HL-60/S4 treated with phorbol 12-myristate 13-acetate at 8.2 ng/mL for 4 days and 3 days (cell line): ENCODE measurements around the gene LYRM9.
"Not testable (repeated sequence)": the region's sequence is repeated elsewhere in the genome, so short reads cannot be mapped to it uniquely, and the experiment has no call there.

Source experiments
- in situ Hi-C: fragments of 300-500 bp; cut with MboI; formaldehyde crosslinking; loops from 2 replicates; pipeline ENCODE4 v1.15.0; 2022; ENCODE audit warnings: low sequenced_read_pairs

The LYRM9 gene

DNA sequence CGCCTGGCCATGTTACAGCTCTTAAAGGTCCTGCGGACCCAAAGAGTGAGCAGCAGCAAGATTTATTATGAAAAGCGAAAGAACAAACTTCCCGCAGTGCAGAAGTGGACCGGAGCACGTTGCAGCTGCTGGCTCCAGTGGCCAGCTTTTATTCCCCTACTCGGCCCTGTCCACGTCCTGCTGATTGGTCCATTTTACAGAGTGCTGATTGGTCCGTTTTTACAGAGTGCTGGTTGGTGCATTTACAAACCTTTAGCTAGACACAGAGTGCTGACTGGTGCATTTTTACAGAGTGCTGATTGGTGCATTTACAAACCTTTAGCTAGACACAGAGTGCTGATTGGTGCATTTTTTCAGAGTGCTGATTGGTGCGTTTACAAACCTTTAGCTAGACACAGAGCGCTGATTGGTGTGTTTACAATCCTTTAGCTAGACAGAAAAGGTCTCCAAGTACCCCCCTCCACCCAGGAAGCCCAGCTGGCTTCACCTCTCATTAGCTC lies 46.3 kb downstream of the LYRM9 start:
- in situ Hi-C loops, result not testable (repeated sequence)

DNA sequence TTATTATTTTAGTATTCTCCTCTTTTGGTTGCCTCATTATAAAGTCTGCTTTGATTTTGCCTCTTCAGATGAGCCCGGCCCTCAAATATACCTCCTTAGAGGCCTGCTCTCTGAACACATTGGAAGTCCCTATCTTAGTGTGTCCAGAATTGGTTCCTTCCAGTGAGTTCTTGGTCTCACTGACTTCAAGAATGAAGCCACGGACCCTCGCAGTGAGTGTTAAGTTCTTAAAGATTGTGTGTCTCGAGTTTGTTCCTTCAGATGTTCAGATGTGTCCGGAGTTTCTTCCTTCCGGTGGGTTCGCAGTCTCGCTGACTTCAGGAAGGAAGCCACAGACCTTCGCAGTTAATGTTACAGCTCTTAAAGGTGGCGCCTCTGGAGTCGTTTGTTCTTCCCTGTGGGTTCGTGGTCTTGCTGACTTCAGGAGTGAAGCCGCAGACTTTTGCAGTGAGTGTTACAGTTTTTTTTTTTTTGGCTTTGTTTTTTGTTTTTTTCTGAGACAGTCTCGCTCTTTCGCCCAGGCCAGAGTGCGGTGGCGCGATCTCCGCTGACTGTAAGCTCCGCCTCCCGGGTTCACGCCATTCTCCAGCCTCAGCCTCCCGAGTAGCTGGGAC lies 47.0 kb downstream of the LYRM9 start:
- in situ Hi-C loops, result no loop called here

DNA sequence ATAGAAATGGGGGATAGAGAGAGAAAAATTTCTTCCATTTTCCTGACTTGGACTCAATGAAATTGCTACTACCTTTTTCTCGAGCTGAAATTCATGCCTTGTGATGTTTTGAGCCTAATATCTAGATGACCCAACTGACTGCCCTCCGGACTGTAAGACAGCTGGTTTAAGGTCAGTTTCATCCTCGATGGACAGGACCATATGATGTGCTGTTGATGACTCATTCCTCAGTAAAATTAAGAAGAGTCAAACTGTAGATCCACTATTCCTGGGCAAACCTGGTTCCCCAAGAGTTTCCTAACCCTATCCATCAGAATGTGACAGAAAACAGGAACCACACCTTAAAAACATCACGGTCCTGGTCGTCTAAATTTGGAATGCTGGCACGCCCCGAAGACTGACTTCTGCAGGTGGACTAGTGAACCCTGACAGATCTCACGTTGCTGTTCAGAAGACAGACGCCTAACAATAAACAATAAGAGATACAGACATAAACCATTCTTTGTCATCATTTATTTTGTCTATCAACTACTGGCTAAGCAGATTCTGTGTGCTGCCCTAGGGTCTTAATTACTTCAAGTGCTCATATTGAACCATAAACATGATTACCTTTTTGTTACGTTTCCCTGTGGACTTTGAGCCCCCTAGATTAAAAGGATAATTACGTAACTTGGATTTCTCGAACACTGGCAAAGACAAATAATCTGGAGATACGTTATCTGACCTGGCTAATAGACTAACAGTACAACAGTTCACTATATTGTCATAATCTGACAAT lies 47.7 kb downstream of the LYRM9 start:
- in situ Hi-C loops, result no loop called here

DNA sequence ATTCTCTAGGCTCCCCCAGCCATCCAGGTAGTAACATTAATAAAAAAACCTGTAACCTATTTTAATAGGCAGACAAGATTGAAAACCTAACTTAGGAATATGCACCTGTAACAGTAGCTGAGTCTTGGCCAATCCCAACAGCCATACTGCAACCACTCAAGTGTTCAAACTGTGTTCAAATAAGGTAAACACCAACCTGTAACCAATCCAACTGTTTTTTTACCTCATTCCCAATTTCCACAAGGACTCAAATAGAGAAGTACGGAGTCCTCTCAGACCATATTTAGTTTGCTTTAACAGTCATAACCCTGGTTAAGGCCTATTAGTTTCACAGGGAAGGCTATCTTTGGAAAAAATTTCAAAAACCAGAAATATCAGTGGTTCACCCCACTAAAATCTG lies 52.5 kb downstream of the LYRM9 start:
- in situ Hi-C loops, result no loop called here

- in situ Hi-C loops, result not testable (repeated sequence)
These were observed 52.8 kb downstream of the LYRM9 start for GRCh38 chr17:27840406-27840678.

DNA sequence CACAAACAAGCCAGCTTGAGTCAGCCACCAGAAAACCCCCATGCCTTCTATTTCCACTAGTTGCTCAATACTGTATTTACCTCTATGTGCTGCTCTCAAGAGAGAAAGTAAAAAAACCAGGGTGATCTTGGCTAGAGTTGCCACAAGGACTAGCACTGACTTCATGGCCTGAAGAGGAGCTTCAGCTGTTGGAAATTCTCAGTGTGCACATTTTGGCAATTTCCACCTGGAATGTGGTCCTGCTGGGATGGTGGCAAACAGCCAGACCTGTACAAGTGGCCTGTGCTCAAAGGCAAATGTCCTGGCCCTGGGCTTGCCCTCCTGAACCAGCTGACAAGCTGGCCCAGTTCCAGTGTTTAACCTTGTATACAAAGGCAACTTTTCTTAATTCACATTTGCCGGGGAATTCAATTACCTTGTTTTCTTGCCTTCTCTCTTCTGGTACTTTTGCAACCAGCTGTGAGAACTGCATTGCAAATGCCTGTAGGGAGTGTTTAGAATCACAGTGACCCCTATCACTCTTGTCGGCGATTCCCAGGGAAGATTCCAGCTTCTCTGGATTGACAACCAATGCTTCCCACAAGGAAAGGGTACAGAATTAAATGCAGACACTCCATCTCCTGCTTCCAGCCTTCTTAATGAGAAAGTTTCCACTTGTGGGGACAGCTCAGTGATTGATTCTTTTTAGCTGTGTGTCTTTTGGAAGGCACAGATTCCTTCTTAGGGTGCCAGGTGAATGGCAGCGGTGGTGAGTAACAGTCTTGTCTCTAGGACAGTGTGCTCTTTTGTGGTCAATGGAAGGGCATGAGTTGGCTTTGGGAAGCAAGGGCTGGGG lies 53.4 kb downstream of the LYRM9 start:
- in situ Hi-C loops, result not testable (repeated sequence)

DNA sequence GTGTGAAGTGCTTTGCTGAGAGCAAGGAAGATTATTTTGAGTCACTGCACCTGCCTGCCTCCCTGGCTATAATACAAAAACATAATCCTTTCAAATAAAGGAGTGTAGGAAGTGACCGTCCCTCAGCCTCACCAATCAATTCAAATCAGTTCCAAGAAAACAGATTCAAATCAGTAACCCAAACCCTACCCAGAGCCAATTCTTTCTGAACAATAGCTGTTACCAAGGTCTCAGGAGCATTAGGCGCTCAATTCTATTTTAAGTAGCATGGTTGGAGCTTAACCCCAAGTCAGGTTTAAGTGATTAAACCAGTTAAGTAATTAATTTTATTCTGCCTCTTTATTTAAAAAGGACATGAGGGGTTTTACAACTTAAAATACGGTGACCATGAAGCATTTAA lies 54.6 kb downstream of the LYRM9 start:
- in situ Hi-C loops, result not testable (repeated sequence)

DNA sequence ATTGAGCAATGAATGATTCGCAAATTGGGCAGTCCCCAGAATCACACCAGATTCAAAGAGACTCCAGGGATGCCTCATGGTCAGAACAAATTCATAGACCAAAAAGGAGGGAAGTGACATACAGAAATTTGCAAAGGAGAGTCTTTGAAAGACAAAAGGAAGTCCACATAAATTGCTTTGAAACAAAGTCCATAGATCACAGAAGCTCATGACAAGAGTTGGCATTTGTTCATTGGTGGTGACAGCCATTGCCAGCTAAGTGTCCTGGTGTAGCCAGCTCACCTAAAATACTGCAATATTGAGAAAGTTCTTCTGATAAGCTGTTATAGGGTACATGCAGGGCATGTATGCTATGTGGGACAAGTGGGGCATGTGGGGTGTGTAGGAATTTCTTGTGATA lies 55.4 kb downstream of the LYRM9 start:
- in situ Hi-C loops, result not testable (repeated sequence)

DNA sequence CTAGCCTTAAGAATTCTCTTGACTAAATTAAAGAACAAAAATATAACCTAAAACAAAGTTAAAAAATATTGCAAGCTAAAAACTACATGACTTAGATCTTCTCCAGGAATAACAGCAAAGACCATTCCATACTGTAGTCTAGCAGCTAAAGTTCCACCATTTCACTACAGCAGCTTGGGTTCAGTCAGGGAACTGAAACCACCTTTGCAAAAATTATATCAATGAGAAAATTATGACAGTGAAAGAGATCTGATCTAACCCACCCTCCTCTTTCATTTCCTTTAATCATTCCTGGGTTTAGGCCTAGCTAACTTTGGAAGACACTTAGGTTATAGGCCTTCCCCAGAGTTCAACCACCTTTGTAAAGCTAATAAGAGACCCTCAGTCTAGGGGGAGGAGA lies 56.5 kb downstream of the LYRM9 start:
- in situ Hi-C loops, result no loop called here

GRCh38 chr17:27834571-27834970 lies 58.6 kb downstream of the LYRM9 start:
- in situ Hi-C loops, result no loop called here

- in situ Hi-C loops, result no loop called here
These were observed 60.3 kb downstream of the LYRM9 start for GRCh38 chr17:27832831-27833230.

DNA sequence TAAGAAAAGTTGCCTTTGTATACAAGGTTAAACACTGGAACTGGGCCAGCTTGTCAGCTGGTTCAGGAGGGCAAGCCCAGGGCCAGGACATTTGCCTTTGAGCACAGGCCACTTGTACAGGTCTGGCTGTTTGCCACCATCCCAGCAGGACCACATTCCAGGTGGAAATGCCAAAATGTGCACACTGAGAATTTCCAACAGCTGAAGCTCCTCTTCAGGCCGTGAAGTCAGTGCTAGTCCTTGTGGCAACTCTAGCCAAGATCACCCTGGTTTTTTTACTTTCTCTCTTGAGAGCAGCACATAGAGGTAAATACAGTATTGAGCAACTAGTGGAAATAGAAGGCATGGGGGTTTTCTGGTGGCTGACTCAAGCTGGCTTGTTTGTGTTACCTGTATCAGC lies 63.3 kb downstream of the LYRM9 start:
- in situ Hi-C loops, result not testable (repeated sequence)

- in situ Hi-C loops, result not testable (repeated sequence)
These were observed 63.9 kb downstream of the LYRM9 start for GRCh38 chr17:27829143-27829711.
